Anterior cingulate cortex (tissue), 58 donors: ENCODE results near the gene LSM7.

Experiments
- DNase-seq, 58 donors: peaks; one replicate each; lab custom pipeline; 2025; lab: John Stamatoyannopoulos, UW

LSM7 gene

DNA sequence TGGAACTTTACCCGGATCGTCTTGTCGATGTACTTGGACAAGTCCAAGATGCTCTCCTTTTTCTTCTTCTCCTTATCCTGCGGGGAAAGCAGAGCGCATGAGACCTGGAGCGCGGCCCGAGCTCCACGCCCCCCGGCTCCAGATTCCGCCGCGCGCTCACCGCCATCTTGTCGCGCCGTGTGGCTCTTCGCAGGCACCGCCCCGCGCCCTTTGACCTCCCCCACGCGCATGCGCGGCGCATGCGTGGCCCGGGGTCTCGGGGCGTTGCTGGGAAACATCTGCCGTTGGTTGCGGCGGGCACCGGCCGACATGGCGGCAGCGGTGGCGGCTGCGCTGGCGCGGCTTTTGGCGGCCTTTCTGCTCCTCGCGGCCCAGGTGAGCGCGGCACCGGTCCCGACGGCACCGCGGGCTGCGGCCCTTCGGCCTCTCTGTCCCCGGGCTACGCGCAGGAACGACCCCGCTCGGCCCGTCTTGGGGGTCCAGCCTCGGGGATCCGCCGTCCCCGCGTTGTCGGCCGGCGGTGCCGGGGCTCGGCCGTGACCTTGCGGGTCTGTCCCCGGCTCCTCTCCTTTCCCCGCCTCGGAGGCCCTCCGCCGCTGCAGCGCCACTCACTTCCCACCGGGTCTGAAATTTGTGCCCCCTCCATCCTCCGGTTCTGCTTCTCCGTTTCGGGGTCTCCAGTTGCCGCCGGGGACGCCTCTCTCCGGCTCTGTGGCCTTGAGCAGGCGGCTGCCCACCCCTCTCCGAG is at the start of gene LSM7, which contains the start of gene SPPL2B:
LSM7 (minus strand) TSS at position 186 of the 748 bp plus-strand sequence; CDS start at position 166, 20 bp downstream.
SPPL2B (plus strand) TSS at position 284 of the 748 bp plus-strand sequence; CDS start at position 310, 26 bp downstream.
- peak in 57 of 58 donors; percentile 16 to 94 (median 81) for DNase-seq

DNA sequence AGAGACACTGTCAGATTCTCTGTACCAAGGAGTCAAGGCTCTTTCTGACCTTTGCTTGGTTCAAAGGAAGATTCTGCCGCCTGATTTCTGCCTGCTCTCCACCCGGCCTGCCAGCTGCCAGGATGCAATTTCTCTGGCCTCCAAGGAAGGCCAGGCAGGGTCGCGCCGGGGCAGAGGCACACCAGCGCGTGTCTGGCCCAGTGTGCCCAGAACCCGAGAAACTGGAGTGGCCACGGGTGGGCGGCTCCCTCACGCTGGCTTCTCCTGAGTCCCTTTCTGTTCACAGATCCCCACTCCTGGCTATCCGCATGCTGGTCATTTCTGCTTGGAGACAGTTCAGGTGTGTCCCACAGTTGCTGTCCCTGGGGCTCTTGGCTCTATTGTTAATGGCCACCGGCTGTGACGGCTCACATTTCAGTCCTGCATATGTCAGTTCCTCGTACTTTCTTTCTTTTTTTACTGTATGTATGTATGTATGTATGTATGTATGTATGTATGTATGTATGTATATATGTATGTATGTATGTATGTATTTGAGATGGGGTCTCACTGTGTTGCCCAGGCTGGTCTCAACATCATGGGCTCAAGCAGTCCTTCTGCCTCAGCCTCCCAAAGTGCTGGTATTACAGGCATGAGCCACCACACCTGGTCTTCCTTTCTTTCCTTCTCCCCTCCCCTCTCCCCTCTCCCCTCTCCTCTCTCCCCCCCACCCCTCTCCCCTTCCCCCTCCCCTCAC is 48.6 kb upstream of the LSM7 start:
- no peak for DNase-seq

- no peak for DNase-seq
Measured at GRCh38 chr19:2375353-2376121, 47.2 kb upstream of the LSM7 start.

DNA sequence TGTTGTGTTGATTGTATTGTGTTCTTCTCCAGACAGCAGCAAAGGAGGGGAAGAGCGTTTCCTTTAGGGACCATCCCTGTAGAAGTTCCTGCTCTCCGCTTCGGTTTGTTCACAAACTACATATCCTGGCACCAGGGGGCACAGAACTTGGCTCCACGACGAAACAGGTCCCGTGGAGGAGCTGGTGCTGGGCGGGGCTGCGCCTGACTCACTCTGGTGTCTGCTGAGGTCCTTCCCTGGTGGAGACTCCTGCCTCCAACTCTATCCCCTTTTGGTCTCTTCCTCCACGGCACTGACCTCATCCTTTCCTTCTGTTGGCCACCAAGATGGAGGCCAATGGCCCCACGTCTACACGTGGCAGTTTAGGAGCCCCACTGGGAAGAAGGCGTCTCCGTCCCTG is 46.4 kb upstream of the LSM7 start:
- no peak for DNase-seq

DNA sequence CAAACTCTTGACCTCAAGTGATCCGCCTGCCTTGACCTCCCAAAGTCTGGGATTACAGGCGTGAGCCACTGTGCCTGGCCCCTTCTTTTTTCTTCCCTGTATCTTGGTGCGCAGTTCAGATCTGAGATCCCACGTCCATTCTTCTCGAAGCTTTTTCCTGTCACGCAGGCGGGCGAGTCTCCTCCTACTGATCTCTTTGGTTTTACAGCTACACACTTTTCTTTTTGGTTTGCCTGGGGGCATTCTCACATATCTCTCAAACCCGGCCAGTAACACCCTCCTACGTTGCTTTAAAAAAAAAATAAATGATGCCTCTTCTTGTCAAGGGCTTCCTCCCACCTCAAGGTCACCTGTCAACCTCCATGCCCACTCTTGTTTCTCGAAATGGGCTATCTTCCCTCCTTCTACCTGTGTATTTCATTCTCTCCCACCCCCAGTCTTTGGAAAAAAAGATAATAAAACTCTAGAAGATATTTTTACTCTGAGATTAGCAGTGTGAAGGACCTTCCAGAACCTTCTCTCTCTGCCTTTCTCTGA is 43.8 kb upstream of the LSM7 start:
- no peak for DNase-seq

GRCh38 chr19:2371656-2372055 is 43.3 kb upstream of the LSM7 start:
- no peak for DNase-seq

DNA sequence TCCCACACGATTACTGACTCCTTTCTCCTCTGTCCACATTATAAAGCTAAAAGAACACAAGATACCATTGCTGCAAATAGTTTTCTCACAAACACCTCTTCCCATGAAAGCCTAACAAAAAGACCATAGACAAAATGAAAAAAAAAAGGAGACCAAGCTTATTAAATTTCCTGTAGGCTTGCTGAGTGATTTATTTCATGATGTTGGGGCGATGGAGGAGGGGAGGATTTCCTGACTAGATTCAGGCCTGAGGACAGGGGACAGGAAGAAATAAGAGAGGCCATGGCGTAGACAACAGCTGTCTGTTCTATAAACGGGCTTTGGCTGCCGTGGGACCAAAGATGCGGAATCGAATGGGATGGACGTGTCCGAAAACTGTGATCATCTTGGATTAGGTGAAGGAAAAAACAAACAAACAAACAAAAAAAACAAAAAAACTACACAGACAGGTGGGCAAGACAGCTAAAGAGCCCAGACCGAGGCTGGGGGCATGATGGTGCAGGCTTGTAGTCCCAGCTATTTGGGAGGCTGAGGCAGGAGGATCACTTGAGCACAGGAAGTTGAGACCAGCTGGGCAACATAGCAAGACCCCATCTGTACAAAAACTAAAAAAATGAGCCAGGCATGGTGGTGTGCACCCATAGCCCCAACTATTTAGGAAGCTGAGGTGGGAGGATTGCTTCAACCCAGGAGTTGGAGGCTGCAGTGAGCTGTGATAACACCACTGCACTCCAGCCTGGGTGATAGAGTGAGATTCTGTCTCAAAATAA is 37.0 kb upstream of the LSM7 start:
- no peak for DNase-seq

- no peak for DNase-seq
Measured at GRCh38 chr19:2363419-2363818, 35.0 kb upstream of the LSM7 start.

DNA sequence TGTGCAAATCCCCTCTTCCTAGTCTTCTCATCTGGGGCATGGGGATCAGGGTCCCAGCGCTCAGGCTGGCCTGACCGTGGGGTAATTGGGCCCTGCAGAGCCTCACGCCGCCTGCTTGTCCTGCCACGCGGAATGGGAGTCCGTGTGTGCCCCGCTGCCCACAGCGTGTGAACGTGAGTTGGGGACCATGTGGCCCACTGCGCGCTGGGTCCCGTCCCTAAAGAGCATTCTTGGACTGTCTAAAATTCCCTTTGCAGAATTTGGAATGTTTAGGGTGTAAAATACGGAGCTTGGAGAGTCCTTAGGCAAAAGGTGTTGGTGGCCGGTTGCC is 34.5 kb upstream of the LSM7 start:
- DNase-seq = no peak

DNA sequence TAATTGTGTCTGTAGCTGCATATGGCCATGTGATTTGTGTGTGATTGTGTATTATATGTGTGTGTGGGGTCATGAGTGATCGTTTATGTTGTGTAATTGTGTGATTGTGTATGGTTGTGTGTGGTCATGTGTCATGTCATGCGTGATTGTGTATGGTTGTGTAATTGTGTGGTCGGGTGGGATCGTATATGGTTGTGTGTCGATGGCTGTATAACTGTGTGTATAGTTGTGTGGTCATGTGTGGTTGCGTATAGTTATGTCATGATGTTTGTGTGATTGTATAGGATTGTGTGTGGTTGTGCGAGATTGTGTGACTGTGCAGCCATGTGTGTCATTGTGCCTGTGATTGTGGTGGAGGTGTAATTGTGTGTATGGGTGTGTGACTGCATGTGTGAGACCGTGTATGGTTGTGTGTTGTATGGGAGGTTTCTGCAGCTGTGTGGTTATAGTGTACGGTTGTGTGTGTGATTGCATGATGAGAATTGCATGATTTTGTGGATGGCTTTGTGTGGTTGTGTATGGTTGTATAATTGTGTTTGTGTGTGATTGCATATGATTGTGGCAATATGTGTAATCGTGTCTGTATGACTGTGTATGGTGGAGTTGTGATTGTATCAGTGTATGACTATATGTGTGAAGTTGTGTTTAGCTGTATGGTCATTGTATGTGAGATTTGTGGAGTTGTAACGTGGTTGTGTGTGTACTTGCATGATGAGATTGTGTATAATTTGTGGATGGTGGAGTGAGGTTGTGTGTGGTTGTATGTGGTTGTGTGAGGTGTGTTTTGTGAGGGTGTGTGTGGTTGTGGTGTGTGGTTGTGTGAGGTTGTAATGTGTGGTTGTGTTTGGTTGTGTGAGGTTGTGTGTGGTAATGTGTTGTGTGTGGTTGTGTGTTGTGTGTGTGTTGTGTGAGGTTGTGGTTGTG is 33.9 kb upstream of the LSM7 start:
- no peak for DNase-seq

- no peak for DNase-seq
Measured at GRCh38 chr19:2361246-2362045, 33.1 kb upstream of the LSM7 start.

- DNase-seq = no peak
Measured at GRCh38 chr19:2360833-2361232, 32.4 kb upstream of the LSM7 start.

GRCh38 chr19:2359992-2360685 is 31.8 kb upstream of the LSM7 start, which contains the start of gene TMPRSS9:
Gene TMPRSS9, plus strand, starts transcription at chr19:2360265. Its CDS starts 29,521 bp downstream, at chr19:2389786.
- DNase-seq = no peak

DNA sequence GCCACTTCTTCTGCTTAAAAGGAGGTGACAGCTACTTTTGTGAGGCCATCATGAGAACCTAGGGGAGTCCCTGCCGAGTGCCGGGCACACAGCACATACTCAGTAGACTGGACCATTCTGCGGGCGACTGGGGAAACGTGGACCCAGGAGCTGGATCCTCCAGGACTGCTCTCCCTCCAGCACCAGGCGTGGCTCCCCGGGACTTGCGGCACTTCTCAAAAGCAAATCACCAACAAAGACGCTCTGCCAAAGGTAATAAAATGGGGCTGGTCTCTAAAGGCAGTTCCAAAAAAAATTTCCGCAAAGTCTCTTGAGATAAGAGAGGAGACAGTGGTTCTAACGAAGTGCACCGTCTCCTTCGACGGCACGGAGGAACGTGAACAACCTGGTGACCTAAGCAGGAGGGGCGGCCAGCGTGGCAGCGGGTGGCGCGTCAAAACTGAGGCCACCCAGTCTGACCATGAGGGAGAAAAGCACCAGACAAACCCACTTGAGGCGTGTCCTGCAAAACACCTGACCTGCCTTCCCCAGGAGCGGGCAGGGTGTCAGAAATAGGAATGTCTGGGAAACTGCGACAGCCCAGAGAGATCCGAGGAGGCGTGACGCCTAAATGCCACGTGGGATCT is 30.3 kb upstream of the LSM7 start:
- no peak for DNase-seq

DNA sequence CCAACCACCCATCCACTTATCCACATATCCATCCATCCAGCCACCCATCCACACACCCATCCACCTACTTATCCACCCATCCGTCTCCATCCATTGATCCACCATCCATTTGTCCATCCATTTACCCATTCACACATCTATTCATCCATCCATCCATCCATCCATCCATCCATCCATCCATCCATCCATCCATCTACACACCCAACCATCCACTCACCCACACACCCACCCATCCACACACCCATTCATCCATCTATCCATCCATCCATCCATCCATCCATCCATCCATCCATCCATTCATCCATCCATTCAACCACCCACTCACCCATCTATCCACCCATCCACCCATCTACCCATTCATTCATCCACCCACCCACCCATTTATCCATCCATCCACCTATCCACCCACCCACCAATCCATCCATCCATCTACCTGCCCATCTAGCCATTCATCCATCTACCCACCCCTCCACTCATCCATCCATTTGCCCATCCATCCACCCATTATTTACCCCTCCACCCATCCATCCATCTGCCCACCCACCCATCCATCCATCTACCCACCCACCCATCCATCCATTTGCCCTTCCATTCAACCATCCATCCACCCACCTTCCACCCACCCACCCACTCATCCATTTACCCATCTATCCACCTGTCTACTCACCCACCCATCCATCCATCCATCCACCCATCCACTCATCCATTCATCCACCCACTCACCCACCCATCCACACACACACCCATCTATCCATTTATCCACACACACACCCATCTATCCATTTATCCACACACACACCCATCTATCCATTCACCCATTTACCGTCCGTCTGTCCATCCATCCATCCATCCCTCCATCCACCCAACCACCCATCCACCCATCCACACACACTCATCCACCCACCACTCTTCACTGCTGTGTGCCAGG is 29.2 kb upstream of the LSM7 start:
- DNase-seq = no peak
